Liver (tissue), 9 donors: ENCODE results near the gene ARHGEF39. TPM values are rescaled to one million over a fixed set of nuclear protein-coding genes. Genes with fewer than 3 reads are reported as not detected.
A peak's percentile ranks its signal among the peaks of the same experiment; 100 is the strongest.

Experiments
- DNase-seq: peaks from one replicate; pipeline ENCODE4 v3.0.0-alpha.2; 2017; ENCODE audit warnings: low spot score
- H3K27ac ChIP-seq, 2 donors: one replicate each; pipeline ENCODE4 v1.7.0; 2013; ENCODE audit warnings: inconsistent platforms in 2 of 2, low read length in 2 of 2, control low read depth in 1 of 2, low read depth in 1 of 2, mild to moderate bottlenecking in 1 of 2
- H3K27me3 ChIP-seq, 4 donors: one replicate each; pipeline versions ENCODE4 v1.6.1 to v1.7.0; 2013; ENCODE audit warnings: low read length in 3 of 4, inconsistent platforms in 1 of 4, mild to moderate bottlenecking in 1 of 4, moderate library complexity in 1 of 4; ENCODE audit not compliant: control insufficient read depth in 4 of 4, insufficient read depth in 4 of 4
- H3K36me3 ChIP-seq, 4 donors: one replicate each; pipeline versions ENCODE4 v1.6.1 to v1.7.0; 2013; ENCODE audit warnings: low read length in 3 of 4, mild to moderate bottlenecking in 3 of 4, low read depth in 1 of 4, moderate library complexity in 1 of 4; ENCODE audit not compliant: control insufficient read depth in 4 of 4, insufficient read depth in 3 of 4
- H3K4me1 ChIP-seq, 4 donors: one replicate each; pipeline versions ENCODE4 v1.6.1 to v1.7.0; 2013; ENCODE audit warnings: low read length in 3 of 4, mild to moderate bottlenecking in 3 of 4, moderate library complexity in 1 of 4; ENCODE audit not compliant: control insufficient read depth in 4 of 4, insufficient read depth in 4 of 4
- H3K4me3 ChIP-seq, 3 donors: one replicate each; pipeline versions ENCODE4 v1.6.1 to v1.7.0; 2013; ENCODE audit warnings: low read length in 3 of 3, control low read depth in 1 of 3, low read depth in 1 of 3, mild to moderate bottlenecking in 1 of 3
- H3K9ac ChIP-seq, 2 donors: one replicate each; pipeline ENCODE4 v1.7.0; 2013; ENCODE audit warnings: low read length in 2 of 2, mild to moderate bottlenecking in 2 of 2, moderate library complexity in 2 of 2, control low read depth in 1 of 2, low read depth in 1 of 2
- H3K9me3 ChIP-seq, 4 donors: one replicate each; pipeline versions ENCODE4 v1.6.1 to v1.7.0; 2013; ENCODE audit warnings: low read length in 3 of 4; ENCODE audit not compliant: control insufficient read depth in 4 of 4
- GABPA ChIP-seq, 2 donors: IDR thresholded peaks in 1 of 2; conservative IDR thresholded peaks in 1 of 2; 2 replicates each; pipeline ENCODE4 v1.6.1; 2016; ENCODE audit warnings: antibody characterized with exemption in 2 of 2, mild to moderate bottlenecking in 1 of 2, moderate library complexity in 1 of 2
- NR2F2 ChIP-seq: IDR thresholded peaks from 2 replicates; pipeline ENCODE4 v1.6.1; 2016; ENCODE audit warnings: antibody characterized with exemption
- RAD21 ChIP-seq, 2 donors: IDR thresholded peaks; 2 replicates each; pipeline ENCODE4 v1.6.1; 2016; ENCODE audit warnings: antibody characterized with exemption in 2 of 2, mild to moderate bottlenecking in 2 of 2
- RXRA ChIP-seq, 2 donors: IDR thresholded peaks; 2 replicates each; pipeline ENCODE4 v1.6.1; 2017 to 2018; ENCODE audit warnings: antibody characterized with exemption in 2 of 2, mild to moderate bottlenecking in 1 of 2
- WGBS: extraction: QIAGEN DNeasy Blood & Tissue Kit; methylation state at CpG from one replicate; pipeline ENCODE4 v1.1.7; 2013; 5-methylcytosine and 5-hydroxymethylcytosine counted together
- polyA plus RNA-seq, 2 donors: library from polyadenylated mRNA; stranded (reverse) in 1 of 2; unstranded in 1 of 2; fragments of 200-250 nt in 1 of 2; fragments of >200 nt in 1 of 2; fragmentation: Nextera tagmentation in 1 of 2; extraction: Ambion mirVana in 1 of 2; gene quantifications; one replicate each; pipeline versions ENCODE4 v1.2.1 to v1.2.3, GENCODE V29; 2013 to 2015
- total RNA-seq, 2 donors: library from RNA; depleted of rRNA; stranded (reverse); fragments of >200 nt; gene quantifications; one replicate each; pipeline ENCODE4 v1.2.3, GENCODE V29; 2014
- TF ChIP-seq, protein P1 (sequence below): IDR thresholded peaks from 2 replicates; pipeline ENCODE4 v1.6.1; 2016; ENCODE audit warnings: antibody characterized with exemption
- TF ChIP-seq, protein P2 (sequence below): fragments of 150-350 bp; IDR thresholded peaks from 2 replicates; pipeline ENCODE4 v1.5.1; 2017; ENCODE audit warnings: improper control_type of control experiment, low read depth, low read length; ENCODE audit not compliant: missing input control
- TF ChIP-seq, protein P3 (sequence below): IDR thresholded peaks from 2 replicates; pipeline ENCODE4 v1.6.1; 2016; ENCODE audit warnings: antibody characterized with exemption
- TF ChIP-seq, protein P4 (sequence below): IDR thresholded peaks from 2 replicates; pipeline ENCODE4 v1.6.1; 2016; ENCODE audit warnings: antibody characterized with exemption, mild to moderate bottlenecking
- TF ChIP-seq, protein P5 (sequence below): IDR thresholded peaks from 2 replicates; pipeline ENCODE4 v1.6.1; 2016; ENCODE audit warnings: antibody characterized with exemption
- donor health status: healthy.
- donor health status: healthy.
- donor health status: healthy.
- donor health status: healthy.
- donor health status: healthy.

The ARHGEF39 gene
- total and polyA plus RNA-seq, 4 donors, result under 0.01 to 7.4 (median 0.74) TPM

DNA sequence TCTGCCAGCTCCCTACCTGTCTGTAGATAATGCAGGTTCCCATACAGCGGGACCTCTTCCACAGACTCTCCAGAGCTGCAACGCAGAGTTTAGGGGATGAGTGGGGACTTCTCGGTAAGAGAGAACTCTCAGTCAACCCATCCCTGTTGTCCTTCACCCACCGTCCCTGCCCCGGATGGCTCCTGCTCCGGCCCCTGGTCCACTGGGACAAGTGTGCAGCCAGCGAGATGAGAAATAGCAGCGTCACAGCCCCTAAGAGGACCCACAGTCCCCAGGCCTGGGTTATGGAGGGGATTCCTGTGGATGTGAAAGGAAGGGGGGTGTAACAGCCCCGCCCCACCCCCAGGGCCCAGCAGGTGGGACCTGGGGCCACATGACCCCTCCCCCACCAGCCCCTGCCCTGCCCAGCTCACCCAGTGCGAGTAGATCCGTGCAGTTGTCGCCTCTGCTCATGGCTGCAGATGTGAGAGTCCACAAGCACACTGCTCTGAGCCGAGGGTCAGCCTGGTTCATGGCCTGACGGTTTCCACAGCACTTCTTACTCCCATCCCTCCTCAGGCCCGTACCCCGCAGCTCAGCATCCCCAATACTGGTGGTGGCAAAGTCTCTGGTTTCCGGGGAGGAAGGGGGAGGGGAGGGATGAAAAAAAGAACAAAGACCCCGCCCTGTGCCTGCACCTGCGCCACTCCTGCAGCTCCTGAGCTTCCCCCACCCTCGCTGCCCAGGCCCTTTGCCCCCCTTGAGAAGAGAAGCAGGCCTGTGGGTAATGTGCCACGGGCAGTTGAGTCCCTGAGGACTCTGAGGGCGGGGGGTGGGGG lies 14.4 kb downstream of the ARHGEF39 start, which contains the start of gene SIT1 (continued):
- TF ChIP-seq, protein P1, sequence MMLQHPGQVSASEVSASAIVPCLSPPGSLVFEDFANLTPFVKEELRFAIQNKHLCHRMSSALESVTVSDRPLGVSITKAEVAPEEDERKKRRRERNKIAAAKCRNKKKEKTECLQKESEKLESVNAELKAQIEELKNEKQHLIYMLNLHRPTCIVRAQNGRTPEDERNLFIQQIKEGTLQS, result no peak
- TF ChIP-seq, protein P2, sequence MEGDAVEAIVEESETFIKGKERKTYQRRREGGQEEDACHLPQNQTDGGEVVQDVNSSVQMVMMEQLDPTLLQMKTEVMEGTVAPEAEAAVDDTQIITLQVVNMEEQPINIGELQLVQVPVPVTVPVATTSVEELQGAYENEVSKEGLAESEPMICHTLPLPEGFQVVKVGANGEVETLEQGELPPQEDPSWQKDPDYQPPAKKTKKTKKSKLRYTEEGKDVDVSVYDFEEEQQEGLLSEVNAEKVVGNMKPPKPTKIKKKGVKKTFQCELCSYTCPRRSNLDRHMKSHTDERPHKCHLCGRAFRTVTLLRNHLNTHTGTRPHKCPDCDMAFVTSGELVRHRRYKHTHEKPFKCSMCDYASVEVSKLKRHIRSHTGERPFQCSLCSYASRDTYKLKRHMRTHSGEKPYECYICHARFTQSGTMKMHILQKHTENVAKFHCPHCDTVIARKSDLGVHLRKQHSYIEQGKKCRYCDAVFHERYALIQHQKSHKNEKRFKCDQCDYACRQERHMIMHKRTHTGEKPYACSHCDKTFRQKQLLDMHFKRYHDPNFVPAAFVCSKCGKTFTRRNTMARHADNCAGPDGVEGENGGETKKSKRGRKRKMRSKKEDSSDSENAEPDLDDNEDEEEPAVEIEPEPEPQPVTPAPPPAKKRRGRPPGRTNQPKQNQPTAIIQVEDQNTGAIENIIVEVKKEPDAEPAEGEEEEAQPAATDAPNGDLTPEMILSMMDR, result no peak
- TF ChIP-seq, protein P3, sequence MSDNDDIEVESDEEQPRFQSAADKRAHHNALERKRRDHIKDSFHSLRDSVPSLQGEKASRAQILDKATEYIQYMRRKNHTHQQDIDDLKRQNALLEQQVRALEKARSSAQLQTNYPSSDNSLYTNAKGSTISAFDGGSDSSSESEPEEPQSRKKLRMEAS, result no peak
- TF ChIP-seq RXRA (IDR thresholded peaks at IDR 0.05) (no peak), NR2F2 (no peak)

DNA sequence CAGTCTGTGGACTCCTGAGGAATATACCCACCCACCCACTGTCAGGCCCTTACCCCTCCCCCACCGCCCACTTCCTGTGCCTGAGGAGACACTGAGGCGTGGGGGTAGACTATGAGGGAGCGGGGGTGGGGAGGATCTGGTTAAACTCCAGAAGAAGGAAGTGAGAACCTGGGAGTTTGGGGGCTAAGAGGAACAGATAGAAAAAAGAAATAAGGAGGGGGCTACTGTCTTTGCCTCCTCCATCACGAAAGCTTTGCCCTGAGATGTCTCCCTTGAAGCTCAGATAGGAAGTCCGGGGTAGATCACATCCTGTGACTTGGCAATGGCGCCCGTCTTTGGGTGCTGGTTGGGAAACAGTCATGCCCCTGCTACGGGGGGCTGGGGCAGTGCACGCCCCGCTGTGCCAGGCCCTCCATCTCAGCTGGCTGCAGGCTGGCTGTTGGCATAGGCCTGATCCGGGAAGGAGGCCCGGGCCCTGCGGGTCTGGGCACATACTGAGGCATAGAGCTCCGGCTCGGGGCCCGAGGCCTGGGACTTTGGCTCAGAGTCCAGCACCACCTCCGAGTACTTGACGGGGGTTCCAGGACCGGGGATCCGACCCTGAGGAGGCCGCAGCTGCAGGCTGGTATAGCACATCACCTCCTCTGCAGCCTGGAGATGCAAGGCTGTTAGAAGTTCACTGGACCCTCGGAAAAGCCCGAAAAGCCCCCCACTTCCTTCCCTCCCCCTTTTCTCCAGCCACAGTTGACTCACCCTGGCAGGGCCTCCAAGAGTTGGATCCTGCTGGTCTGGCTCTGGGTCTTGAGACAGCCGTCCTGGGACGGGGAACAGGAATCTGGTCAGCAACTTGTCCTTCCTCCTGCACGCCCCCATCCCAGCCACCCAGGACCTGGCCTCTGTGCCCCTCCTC lies 15.3 kb downstream of the ARHGEF39 start:
- H3K4me1 ChIP-seq, result peaks cover 0 to 8% (median 4%) of the 10 kb centered on the region in 4 donors
- peak overlapping the region in 1 of 2 donors; percentile 41 for H3K27ac ChIP-seq
- H3K27me3 ChIP-seq, result no peaks in the 10 kb centered on the region
- TF ChIP-seq, protein P2, result no peak
- TF ChIP-seq, protein P4, sequence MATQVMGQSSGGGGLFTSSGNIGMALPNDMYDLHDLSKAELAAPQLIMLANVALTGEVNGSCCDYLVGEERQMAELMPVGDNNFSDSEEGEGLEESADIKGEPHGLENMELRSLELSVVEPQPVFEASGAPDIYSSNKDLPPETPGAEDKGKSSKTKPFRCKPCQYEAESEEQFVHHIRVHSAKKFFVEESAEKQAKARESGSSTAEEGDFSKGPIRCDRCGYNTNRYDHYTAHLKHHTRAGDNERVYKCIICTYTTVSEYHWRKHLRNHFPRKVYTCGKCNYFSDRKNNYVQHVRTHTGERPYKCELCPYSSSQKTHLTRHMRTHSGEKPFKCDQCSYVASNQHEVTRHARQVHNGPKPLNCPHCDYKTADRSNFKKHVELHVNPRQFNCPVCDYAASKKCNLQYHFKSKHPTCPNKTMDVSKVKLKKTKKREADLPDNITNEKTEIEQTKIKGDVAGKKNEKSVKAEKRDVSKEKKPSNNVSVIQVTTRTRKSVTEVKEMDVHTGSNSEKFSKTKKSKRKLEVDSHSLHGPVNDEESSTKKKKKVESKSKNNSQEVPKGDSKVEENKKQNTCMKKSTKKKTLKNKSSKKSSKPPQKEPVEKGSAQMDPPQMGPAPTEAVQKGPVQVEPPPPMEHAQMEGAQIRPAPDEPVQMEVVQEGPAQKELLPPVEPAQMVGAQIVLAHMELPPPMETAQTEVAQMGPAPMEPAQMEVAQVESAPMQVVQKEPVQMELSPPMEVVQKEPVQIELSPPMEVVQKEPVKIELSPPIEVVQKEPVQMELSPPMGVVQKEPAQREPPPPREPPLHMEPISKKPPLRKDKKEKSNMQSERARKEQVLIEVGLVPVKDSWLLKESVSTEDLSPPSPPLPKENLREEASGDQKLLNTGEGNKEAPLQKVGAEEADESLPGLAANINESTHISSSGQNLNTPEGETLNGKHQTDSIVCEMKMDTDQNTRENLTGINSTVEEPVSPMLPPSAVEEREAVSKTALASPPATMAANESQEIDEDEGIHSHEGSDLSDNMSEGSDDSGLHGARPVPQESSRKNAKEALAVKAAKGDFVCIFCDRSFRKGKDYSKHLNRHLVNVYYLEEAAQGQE, result no peak
- no peak for TF ChIP-seq GABPA (IDR thresholded peaks at IDR 0.05 in 1 of 2, conservative IDR thresholded peaks at IDR 0.05 in 1 of 2)
- TF ChIP-seq RAD21 (IDR thresholded peaks at IDR 0.05), result no peak
- TF ChIP-seq, protein P5, sequence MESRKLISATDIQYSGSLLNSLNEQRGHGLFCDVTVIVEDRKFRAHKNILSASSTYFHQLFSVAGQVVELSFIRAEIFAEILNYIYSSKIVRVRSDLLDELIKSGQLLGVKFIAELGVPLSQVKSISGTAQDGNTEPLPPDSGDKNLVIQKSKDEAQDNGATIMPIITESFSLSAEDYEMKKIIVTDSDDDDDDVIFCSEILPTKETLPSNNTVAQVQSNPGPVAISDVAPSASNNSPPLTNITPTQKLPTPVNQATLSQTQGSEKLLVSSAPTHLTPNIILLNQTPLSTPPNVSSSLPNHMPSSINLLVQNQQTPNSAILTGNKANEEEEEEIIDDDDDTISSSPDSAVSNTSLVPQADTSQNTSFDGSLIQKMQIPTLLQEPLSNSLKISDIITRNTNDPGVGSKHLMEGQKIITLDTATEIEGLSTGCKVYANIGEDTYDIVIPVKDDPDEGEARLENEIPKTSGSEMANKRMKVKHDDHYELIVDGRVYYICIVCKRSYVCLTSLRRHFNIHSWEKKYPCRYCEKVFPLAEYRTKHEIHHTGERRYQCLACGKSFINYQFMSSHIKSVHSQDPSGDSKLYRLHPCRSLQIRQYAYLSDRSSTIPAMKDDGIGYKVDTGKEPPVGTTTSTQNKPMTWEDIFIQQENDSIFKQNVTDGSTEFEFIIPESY, result no peak
- TF ChIP-seq NR2F2, result no peak
- no peak for DNase-seq
- H3K9ac ChIP-seq, result no peak overlapping the region
- H3K9me3 ChIP-seq, result no peaks in the 10 kb centered on the region
- 84% methylated on average over 26 of the region's 26 CpGs for WGBS
- no peaks in the 10 kb centered on the region for H3K36me3 ChIP-seq
- H3K4me3 ChIP-seq, result no peak overlapping the region
